HepG2 (cell line): ENCODE results near the gene CNNM3. TPM values are rescaled to one million over a fixed set of nuclear protein-coding genes. Genes with fewer than 3 reads are reported as not detected.

Experiments
- JUNB ChIP-seq: sonication (generic); formaldehyde crosslinking; IDR thresholded peaks from 2 replicates; pipeline ENCODE4 v1.8.0; 2022; ENCODE audit warnings: missing genetic modification reagents, mild to moderate bottlenecking, borderline replicate concordance
- MED13 ChIP-seq: sonication (generic); formaldehyde crosslinking; IDR thresholded peaks from 2 replicates; pipeline ENCODE4 v1.5.0; 2020; ENCODE audit warnings: missing genetic modification reagents
- ZMYM2 ChIP-seq: sonication (generic); formaldehyde crosslinking; IDR thresholded peaks from 2 replicates; pipeline ENCODE4 v1.8.0; 2022; ENCODE audit warnings: mild to moderate bottlenecking, missing genetic modification reagents
- ZNF343 ChIP-seq: sonication (generic); formaldehyde crosslinking; IDR thresholded peaks from 2 replicates; pipeline ENCODE4 v1.4.0; 2020; ENCODE audit warnings: mild to moderate bottlenecking, missing genetic modification reagents
- ZNF383 ChIP-seq: sonication (generic); formaldehyde crosslinking; IDR thresholded peaks from 2 replicates; pipeline ENCODE4 v1.4.0; 2020; ENCODE audit warnings: missing genetic modification reagents, mild to moderate bottlenecking, borderline replicate concordance
- ZNF510 ChIP-seq: sonication (generic); formaldehyde crosslinking; IDR thresholded peaks from 2 replicates; pipeline ENCODE4 v1.4.0; 2020; ENCODE audit warnings: low read depth, mild to moderate bottlenecking, missing genetic modification reagents
- ZNF766 ChIP-seq: sonication (generic); formaldehyde crosslinking; IDR thresholded peaks from 2 replicates; pipeline ENCODE4 v1.5.0; 2020; ENCODE audit warnings: missing genetic modification reagents, borderline replicate concordance
- polyA plus RNA-seq, 8 experiments: library from polyadenylated mRNA; depleted of rRNA in 3 of 8; stranded (reverse) in 7 of 8; unstranded in 1 of 8; fragments of >200 nt; fragmentation: Illumina TruSeq in 4 of 8; extraction: Trizol in 4 of 8; gene quantifications; 2 replicates each; pipeline versions ENCODE4 v1.2.1 to v1.2.3, GENCODE V29; 2011 to 2016; ENCODE audit warnings: low read depth in 4 of 8, missing spikeins in 1 of 8, mixed read lengths in 1 of 8; ENCODE audit not compliant: insufficient read depth in 1 of 8
- total RNA-seq, 5 experiments: library from RNA; depleted of rRNA; stranded (reverse); fragments of >200 nt; fragmentation: Illumina TruSeq; extraction: Trizol; gene quantifications; 2 replicates each; pipeline ENCODE4 v1.2.3, GENCODE V29; 2016; ENCODE audit warnings: low read depth in 1 of 5
- TF ChIP-seq, protein P1 (sequence below): sonication (generic); formaldehyde crosslinking; IDR thresholded peaks from 2 replicates; pipeline ENCODE4 v1.4.0; 2020; ENCODE audit warnings: missing genetic modification reagents, borderline replicate concordance
- TF ChIP-seq, protein P2 (sequence below): sonication (generic); formaldehyde crosslinking; IDR thresholded peaks from 2 replicates; pipeline ENCODE4 v1.5.1; 2020; ENCODE audit warnings: mild to moderate bottlenecking, missing genetic modification reagents
- TF ChIP-seq, protein P3 (sequence below): sonication (generic); formaldehyde crosslinking; IDR thresholded peaks from 2 replicates; pipeline ENCODE4 v1.8.0; 2022; ENCODE audit warnings: mild to moderate bottlenecking, missing genetic modification reagents; ENCODE audit not compliant: insufficient replicate concordance
- TF ChIP-seq, protein P4 (sequence below): sonication (generic); formaldehyde crosslinking; IDR thresholded peaks from 2 replicates; pipeline ENCODE4 v1.5.1; 2020; ENCODE audit warnings: mild to moderate bottlenecking, missing genetic modification reagents, borderline replicate concordance

Gene CNNM3
- total and polyA plus RNA-seq, 2 of the 13 experiments (the other 11 are each of a cell fraction or from before 2014, with no cell fraction given), result 21.2 to 27.9 TPM

- TF ChIP-seq, protein P1, sequence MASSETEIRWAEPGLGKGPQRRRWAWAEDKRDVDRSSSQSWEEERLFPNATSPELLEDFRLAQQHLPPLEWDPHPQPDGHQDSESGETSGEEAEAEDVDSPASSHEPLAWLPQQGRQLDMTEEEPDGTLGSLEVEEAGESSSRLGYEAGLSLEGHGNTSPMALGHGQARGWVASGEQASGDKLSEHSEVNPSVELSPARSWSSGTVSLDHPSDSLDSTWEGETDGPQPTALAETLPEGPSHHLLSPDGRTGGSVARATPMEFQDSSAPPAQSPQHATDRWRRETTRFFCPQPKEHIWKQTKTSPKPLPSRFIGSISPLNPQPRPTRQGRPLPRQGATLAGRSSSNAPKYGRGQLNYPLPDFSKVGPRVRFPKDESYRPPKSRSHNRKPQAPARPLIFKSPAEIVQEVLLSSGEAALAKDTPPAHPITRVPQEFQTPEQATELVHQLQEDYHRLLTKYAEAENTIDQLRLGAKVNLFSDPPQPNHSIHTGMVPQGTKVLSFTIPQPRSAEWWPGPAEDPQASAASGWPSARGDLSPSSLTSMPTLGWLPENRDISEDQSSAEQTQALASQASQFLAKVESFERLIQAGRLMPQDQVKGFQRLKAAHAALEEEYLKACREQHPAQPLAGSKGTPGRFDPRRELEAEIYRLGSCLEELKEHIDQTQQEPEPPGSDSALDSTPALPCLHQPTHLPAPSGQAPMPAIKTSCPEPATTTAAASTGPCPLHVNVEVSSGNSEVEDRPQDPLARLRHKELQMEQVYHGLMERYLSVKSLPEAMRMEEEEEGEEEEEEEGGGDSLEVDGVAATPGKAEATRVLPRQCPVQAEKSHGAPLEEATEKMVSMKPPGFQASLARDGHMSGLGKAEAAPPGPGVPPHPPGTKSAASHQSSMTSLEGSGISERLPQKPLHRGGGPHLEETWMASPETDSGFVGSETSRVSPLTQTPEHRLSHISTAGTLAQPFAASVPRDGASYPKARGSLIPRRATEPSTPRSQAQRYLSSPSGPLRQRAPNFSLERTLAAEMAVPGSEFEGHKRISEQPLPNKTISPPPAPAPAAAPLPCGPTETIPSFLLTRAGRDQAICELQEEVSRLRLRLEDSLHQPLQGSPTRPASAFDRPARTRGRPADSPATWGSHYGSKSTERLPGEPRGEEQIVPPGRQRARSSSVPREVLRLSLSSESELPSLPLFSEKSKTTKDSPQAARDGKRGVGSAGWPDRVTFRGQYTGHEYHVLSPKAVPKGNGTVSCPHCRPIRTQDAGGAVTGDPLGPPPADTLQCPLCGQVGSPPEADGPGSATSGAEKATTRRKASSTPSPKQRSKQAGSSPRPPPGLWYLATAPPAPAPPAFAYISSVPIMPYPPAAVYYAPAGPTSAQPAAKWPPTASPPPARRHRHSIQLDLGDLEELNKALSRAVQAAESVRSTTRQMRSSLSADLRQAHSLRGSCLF (CRISPR knock-in tag), result no peak
- peak; percentile 63; the same call in 1 of the 2 replicates for TF ChIP-seq MED13 (CRISPR knock-in tag)
- TF ChIP-seq, protein P2, sequence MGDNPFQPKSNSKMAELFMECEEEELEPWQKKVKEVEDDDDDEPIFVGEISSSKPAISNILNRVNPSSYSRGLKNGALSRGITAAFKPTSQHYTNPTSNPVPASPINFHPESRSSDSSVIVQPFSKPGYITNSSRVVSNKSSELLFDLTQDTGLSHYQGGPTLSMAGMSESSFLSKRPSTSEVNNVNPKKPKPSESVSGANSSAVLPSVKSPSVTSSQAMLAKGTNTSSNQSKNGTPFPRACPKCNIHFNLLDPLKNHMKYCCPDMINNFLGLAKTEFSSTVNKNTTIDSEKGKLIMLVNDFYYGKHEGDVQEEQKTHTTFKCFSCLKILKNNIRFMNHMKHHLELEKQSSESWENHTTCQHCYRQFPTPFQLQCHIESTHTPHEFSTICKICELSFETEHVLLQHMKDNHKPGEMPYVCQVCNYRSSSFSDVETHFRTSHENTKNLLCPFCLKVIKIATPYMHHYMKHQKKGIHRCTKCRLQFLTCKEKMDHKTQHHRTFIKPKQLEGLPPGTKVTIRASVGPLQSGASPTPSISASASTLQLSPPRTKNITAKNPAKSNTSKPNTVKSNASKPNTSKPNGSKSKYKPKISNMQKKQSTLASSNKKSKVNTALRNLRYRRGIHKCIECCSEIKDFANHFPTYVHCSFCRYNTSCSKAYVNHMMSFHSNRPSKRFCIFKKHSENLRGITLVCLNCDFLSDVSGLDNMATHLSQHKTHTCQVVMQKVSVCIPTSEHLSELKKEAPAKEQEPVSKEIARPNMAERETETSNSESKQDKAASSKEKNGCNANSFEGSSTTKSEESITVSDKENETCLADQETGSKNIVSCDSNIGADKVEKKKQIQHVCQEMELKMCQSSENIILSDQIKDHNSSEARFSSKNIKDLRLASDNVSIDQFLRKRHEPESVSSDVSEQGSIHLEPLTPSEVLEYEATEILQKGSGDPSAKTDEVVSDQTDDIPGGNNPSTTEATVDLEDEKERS (CRISPR knock-in tag), result no peak
- TF ChIP-seq ZMYM2 (CRISPR knock-in tag), result no peak
- TF ChIP-seq ZNF383 (CRISPR knock-in tag), result peak; percentile 83; the same call in 1 of the 2 replicates
- TF ChIP-seq, protein P3, sequence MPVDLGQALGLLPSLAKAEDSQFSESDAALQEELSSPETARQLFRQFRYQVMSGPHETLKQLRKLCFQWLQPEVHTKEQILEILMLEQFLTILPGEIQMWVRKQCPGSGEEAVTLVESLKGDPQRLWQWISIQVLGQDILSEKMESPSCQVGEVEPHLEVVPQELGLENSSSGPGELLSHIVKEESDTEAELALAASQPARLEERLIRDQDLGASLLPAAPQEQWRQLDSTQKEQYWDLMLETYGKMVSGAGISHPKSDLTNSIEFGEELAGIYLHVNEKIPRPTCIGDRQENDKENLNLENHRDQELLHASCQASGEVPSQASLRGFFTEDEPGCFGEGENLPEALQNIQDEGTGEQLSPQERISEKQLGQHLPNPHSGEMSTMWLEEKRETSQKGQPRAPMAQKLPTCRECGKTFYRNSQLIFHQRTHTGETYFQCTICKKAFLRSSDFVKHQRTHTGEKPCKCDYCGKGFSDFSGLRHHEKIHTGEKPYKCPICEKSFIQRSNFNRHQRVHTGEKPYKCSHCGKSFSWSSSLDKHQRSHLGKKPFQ (CRISPR knock-in tag), result peak; percentile 61
- peak; percentile 96 for TF ChIP-seq ZNF343 (CRISPR knock-in tag)
- TF ChIP-seq ZNF510 (CRISPR knock-in tag), result no peak
- peak; percentile 47; the same call in 1 of the 2 replicates for TF ChIP-seq ZNF766 (CRISPR knock-in tag)
- no peak for TF ChIP-seq JUNB (CRISPR knock-in tag)
- TF ChIP-seq, protein P4, sequence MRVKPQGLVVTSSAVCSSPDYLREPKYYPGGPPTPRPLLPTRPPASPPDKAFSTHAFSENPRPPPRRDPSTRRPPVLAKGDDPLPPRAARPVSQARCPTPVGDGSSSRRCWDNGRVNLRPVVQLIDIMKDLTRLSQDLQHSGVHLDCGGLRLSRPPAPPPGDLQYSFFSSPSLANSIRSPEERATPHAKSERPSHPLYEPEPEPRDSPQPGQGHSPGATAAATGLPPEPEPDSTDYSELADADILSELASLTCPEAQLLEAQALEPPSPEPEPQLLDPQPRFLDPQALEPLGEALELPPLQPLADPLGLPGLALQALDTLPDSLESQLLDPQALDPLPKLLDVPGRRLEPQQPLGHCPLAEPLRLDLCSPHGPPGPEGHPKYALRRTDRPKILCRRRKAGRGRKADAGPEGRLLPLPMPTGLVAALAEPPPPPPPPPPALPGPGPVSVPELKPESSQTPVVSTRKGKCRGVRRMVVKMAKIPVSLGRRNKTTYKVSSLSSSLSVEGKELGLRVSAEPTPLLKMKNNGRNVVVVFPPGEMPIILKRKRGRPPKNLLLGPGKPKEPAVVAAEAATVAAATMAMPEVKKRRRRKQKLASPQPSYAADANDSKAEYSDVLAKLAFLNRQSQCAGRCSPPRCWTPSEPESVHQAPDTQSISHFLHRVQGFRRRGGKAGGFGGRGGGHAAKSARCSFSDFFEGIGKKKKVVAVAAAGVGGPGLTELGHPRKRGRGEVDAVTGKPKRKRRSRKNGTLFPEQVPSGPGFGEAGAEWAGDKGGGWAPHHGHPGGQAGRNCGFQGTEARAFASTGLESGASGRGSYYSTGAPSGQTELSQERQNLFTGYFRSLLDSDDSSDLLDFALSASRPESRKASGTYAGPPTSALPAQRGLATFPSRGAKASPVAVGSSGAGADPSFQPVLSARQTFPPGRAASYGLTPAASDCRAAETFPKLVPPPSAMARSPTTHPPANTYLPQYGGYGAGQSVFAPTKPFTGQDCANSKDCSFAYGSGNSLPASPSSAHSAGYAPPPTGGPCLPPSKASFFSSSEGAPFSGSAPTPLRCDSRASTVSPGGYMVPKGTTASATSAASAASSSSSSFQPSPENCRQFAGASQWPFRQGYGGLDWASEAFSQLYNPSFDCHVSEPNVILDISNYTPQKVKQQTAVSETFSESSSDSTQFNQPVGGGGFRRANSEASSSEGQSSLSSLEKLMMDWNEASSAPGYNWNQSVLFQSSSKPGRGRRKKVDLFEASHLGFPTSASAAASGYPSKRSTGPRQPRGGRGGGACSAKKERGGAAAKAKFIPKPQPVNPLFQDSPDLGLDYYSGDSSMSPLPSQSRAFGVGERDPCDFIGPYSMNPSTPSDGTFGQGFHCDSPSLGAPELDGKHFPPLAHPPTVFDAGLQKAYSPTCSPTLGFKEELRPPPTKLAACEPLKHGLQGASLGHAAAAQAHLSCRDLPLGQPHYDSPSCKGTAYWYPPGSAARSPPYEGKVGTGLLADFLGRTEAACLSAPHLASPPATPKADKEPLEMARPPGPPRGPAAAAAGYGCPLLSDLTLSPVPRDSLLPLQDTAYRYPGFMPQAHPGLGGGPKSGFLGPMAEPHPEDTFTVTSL (CRISPR knock-in tag), result no peak
Measured at GRCh38 chr2:96816127-96816835, at the start of gene CNNM3 (continued).
